SIG-M5 treated with dmso at 0.1 percent for 504 hours (cell line): ENCODE measurements around the gene FAF1.
A peak's percentile ranks its signal among the peaks of the same experiment; 100 is the strongest.
"Not testable (repeated sequence)": the region's sequence is repeated elsewhere in the genome, so short reads cannot be mapped to it uniquely, and the experiment has no call there.

ENCODE experiments used
- DNase-seq: peaks from one replicate; lab custom pipeline; 2025; ENCODE audit not compliant: unreplicated experiment; lab: John Stamatoyannopoulos, UW

Gene FAF1

DNA sequence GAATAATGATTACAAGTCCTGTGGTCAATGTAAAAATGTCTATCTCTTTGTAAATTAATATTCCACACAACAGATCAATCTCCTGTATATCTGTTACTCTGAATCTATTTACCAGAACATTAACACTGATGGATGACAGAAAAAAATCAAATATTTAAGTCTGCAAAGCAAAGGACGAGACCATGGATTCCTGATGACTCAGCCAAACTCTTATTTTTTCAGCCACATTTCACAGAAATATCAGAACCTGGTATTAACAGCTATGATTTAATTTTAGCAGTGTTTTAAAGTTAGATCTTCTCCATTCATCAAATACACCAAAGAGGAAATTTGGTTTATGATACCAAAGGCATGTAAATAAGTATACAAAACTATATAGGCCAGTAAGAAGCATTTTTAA lies 46.1 kb downstream of the FAF1 start:
- DNase-seq: no peak

DNA sequence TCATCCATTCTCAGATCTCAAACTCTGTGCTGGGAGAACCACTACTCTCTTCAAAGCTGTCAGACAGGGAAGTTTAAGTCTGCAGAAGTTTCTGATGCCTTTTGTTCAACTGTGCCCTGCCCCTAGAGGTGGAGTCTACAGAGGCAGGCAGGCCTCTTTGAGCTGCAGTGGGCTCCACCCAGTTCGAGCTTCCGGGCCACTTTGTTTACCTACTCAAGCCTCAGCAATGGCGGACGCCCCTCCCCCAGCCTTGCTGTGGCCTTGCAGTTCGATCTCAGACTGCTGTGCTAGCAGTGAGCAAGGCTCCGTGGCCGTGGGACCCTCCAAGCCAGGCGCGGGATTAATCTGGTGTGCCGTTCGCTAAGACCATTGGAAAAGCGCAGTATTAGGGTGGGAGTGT lies 49.7 kb downstream of the FAF1 start:
- DNase-seq: not testable (repeated sequence)

DNA sequence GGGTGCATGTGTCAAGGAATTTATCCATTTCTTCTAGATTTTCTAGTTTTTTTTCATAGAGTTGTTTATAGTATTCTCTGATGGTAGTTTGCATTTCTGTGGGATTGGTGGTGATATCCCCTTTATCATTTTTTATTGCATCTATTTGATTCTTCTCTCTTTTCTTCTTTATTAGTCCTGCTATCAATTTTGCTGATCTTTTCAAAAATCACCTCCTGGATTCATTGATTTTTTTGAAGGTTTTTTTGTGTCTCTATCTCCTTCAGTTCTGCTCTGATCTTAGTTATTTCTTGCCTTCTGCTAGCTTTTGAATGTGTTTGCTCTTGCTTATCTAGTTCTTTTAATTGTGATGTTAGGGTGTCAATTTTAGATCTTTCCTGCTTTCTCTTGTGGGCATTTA lies 52.5 kb downstream of the FAF1 start:
- not testable (repeated sequence) for DNase-seq

DNA sequence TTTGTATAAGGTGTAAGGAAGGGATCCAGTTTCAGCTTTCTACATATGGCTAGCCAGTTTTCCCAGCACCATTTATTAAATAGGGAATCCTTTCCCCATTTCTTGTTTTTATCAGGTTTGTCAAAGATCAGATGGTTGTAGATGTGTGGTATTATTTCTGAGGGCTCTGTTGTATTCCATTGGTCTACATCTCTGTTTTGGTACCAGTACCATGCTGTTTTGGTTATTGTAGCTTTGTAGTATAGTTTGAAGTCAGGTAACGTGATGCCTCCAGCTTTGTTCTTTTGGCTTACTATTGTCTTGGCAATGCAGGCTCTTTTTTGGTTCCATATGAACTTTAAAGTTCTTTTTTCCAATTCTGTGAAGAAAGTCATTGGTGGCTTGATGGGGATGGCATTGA lies 54.0 kb downstream of the FAF1 start:
- not testable (repeated sequence) for DNase-seq

DNA sequence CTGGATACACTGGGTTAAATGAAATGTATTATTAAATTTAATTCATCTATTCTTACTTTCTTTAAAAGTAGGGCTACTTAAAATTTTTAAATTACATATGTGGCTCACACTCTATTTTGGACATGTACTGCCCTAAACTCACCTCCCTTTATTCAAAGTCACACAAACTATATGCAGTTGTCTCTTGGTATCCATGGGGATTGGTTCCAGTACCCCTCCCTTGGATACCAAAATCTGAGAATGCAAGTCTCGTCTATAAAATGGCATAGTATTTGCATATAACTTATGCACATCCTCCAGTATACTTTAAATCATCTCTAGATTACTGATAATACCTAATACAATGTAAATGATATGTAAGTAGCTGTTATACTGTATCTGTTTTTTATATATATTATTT lies 57.6 kb downstream of the FAF1 start:
- no peak for DNase-seq

DNA sequence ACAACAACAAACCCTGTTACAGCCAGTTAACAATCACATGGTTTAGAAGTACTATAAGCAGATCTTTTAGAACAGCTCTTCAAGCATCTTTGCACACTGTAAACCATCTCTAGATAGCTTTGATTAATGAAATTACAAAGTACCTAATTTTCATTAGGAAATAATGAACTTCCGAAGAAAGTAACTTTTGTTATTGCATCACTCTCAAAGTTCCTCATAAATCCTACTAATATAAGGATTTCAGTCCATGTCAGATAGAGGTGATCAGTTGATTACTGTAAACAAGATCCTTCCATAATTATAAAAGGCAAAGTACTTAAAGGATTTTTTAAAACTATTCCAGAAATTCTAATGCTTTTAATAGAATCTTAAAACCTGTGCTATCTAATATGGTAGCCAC lies 58.2 kb downstream of the FAF1 start:
- no peak for DNase-seq

DNA sequence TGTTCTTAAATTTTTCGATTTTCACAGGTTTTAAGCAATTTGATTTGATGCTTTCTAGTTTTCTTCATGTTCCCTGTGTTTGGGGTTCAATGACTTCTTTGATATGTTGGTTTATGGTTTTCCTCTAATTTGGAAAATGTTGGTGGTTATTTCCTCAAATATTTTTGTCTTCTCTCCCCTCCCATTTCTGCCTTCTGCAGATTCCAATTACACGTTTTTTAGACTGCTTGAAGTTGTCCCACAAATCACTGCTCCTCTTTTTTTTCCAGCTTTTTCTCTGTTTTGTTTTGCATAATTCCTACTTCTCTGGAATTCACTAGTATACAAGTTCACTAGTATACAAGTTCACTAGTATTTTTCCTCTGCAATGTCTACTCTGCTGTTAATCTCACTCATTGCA lies 61.3 kb downstream of the FAF1 start:
- no peak for DNase-seq

DNA sequence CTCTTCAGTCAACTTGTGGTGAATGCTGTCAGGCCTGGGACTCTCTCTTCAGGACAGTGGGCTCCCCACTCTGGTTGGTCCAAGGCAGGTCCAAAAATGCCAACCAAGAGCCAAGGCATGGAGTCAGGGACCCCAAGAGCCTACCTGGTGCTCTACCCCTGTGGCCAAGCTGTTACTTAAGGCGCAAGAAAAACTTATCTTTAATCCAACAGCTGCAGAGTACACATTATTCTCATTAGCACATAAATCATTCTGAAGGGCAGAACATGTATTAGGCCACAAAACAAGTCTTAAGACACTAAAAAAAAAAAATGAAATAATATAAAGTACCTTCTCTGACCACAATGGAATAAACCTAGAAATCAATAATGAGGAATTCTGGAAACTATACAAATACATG lies 65.7 kb downstream of the FAF1 start:
- DNase-seq: no peak

DNA sequence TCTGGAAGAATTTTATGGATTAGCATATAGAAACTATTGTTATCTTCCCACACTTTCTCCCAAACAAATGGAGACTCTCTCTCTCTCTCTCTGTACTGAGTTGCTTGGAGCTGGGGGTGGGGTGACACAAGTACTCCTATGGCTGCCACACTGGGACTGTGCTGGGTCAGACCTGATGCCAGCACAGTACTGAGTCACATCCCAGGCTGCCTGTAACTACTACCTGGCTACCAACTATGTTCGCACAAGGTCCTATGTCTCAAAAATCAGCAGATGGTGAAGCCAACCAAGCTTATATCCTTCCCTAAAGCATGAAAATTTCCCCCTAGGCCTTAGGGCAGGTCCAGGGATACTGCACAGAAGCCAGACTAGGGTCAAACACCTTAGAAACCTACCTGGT lies 66.6 kb downstream of the FAF1 start:
- no peak for DNase-seq

DNA sequence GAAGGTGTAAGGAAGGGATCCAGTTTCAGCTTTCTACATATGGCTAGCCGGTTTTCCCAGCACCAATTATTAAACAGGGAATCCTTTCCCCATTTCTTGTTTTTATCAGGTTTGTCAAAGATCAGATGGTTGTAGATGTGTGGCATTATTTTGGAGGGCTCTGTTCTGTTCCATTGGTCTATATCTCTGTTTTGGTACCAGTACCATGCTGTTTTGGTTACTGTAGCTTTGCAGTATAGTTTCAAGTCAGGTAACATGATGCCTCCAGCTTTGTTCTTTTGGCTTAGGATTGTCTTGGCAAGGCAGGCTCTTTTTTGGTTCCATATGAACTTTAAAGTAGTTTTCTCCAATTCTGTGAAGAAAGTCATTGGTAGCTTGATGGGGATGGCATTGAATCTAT lies 72.5 kb downstream of the FAF1 start:
- DNase-seq: not testable (repeated sequence)

DNA sequence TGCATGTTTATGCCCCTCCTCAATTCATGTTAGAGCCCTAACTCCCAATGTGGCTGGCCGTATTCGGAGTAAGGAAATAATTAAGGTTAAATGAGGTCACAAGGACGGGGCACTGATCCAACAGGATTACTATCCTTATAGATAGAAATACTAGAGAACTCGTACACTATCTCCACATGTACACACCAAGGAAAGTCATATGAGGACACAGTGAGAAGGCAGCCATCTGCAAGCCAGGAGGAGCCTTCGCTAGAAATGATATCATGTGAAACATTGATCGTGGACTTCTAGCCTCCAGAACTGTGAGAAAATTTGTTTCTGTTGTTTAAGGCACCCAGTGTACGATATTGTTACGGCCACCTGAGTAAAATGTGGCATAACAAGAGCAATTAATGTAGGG lies 79.7 kb downstream of the FAF1 start:
- DNase-seq: no peak

DNA sequence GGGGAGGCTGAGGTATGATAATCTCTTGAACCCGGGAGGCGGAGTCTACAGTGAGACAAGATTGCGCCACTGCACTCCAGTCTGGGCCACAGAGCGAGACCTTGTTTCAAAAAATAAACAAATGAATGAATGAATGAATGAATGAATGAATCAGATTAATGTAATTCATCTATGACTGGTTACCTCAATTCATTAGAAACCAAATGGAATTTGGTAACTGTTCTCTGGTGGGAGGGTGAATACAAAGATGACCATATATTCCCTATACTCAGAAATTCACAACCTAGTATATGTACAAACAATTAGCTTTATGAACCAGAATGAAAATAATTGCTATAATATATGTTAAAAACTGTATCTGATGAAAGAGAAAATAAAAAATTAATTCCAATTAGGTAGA lies 80.9 kb downstream of the FAF1 start:
- DNase-seq: no peak

DNA sequence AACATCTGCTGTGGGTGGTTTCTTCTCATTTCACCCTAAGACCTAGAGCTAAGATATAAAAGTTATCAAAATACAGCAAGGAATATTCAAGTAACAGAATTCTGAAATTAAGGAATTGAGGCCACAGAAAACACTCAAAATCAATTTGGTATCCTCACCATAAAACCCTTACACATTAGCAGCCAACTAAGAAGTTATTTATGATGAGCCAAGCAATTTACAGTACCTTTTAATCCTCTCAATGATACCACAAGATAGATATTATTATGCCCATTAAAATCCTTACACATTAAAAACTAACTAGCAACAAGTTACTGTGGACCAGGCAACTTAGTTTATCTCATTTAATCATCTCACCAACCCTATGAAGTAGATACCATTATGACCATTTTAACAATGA lies 81.6 kb downstream of the FAF1 start:
- no peak for DNase-seq

DNA sequence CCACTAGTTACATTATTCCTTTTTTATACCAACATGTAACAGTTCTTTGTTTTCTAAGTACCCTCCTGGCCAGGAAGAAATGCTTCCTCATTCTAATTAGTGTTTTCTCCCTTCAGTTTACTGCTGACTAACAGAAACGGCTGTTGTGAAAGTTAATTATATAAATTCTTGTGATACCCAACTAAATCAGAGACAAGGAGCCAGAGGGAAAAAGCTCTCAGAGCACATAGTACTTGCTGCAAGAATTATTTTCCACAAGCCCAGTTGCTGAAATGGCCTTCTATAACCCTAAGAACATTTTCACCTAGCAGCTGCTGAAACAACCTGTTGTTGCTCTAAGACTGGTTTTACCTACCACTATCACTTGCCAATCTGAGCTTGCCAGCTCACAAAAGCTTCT lies 82.4 kb downstream of the FAF1 start:
- no peak for DNase-seq

DNA sequence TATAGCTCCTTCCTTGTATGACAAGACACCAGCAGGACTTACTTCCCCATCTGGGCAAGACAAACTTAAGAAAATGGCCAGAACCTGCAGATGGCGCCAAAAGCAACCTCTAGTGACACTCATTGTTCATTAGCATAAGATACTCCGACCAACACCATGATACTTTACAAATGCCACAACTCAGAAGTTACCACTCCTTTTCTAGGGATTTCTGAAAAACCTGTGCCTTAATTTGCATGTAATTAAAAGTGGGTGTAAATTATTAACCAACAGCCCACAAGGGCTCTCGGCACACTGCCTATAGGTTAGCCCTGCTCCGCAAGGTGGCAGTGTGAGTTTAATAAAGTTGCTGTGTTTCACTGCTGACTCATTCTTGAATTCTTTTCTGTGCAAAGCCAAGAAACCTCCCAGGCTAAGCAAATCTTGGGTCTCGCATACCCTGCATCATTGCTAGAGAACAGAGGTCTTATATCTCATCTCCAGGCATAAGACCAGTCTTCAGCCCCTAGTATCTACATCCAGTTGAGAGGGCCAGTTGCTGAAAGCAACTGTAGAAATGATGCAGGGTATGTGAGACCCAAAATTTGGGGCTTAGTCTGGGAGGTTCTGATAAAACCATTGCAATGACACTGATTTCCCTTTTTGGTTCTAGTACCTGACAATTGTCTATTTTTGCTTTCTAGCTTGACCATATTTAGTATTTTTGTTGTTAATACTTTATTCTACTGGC lies 86.4 kb downstream of the FAF1 start:
- peak; percentile 72 for DNase-seq

DNA sequence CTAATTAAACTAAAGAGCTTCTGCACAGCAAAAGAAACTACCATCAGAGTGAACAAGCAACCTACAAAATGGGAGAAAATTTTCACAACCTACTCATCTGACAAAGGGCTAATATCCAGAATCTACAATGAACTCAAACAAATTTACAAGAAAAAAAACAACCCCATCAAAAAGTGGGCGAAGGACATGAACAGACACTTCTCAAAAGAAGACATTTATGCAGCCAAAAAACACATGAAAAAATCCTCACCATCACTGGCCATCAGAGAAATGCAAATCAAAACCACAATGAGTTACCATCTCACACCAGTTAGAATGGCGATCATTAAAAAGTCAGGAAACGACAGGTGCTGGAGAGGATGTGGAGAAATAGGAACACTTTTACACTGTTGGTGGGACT lies 95.2 kb downstream of the FAF1 start:
- not testable (repeated sequence) for DNase-seq

DNA sequence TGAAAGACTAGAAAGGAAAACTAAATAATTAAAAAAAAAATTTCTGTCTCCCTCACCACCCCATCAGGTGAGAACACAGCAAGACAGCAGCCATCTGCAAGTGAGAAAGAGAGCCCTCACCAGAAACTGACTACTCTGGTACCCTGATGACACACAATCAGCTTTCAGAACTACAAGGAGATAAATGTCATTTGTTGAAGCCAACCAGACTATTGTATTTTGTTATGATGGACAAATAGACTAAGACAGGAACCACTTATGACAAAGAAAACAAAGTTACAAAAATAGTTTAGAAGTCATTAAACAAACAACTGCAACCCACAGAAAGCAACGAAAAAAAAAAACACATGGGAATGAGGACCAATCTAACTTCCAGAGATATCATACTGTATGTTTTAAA lies 98.3 kb downstream of the FAF1 start:
- DNase-seq: no peak

DNA sequence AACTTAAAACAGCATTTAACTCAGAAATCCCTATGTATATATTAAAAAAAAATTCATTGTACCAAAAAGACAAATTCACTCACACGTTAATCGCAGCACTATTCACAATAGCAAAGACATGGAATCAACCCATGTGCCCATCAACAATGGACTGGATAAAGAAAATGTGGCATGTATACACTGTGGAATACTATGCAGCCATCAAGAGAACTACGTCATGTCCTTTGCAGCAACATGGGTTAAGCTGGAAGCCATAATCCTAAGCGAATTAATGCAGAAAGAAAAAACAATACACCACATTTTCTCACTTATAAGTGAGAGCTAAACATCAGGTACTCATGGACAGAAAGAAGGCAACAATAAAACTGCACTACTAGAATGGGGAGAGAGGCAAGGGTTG lies 99.4 kb downstream of the FAF1 start:
- DNase-seq: no peak

DNA sequence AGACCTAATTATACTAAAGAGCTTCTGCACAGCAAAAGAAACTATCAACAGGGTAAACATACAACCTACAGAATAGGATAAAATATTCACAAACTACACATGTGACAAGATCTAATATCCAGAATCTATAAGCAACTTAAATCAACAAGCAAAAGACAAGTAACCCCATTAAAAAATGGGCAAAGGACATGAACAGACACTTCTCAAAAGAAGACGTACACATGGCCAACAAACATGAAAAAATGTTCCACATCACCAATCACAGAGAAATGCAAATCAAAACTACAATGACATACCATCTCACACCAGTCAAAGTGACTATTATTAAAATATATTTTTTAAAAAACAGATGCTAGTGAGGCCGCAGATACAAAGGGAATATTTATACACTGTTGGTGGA lies 99.8 kb downstream of the FAF1 start:
- DNase-seq: no peak

DNA sequence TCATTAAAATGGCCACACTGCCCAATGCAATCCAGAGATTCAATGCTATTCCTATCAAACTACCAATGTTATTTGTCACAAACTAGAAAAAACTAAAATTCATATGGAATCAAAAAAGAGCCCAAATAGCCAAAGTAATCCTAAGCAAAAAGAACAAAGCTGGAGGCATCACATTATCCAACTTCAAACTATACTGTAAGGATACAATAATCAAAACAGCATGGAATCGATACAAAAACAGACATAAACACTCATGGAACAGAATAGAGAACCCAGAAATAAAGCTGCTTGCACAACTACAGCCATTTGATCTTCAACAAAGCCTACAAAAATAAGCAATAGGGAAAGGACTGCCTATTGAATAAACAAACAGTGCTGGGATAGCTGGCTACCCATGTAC lies 100.4 kb downstream of the FAF1 start:
- DNase-seq: no peak

DNA sequence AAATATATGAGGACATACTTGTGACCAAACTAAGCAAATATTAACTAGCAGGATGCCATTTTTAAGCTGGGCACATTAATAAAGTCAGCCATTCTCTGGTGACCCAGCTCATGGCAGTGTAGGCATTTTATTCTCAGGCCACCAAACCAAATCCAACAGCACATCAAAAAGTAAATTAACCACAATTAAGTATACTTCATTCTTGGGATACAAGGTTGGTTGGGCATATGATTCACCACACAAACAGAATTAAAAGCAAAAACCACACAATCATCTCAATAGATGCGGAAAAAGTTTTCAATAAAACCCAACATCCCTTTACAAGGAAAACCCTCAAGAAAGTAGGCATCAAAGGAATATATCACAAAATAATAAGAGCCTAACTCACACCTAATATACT lies 101.3 kb downstream of the FAF1 start:
- DNase-seq: no peak

DNA sequence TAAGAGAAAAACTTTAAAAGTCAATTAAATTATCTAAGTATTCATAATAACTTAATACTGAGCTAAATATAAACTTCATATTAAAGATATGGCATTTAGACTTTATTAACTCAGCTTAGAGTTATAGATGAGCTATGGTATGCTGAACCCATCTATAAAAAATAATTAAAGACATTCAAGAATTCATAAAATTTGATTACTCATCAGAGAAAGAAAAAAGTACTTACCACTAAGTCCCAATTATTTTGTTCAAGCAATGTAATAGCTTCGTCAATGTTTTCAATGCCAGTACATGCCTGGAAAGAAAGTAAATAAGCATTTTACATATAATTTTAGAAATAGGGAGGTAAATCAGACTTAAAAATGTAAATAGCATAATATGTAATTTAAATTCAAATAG lies 102.4 kb downstream of the FAF1 start:
- DNase-seq: no peak

DNA sequence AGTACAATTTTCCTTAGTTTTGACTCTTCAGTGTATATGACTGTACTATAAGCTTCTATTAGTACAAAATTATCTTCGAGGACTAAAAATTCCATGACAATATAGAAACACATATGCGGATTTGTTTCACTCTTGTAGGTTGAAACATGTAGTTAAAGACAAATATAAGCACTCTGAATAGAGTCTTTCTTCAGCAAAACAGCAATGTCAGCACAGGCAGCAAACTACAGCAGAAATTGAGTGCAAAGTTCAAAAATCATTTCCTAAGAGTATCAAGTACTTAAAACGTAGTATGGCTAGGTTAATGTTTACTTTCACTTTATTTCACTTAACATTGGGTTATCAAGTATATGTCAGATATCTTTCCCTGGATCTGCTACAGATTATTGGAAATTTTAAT lies 106.7 kb downstream of the FAF1 start:
- no peak for DNase-seq

DNA sequence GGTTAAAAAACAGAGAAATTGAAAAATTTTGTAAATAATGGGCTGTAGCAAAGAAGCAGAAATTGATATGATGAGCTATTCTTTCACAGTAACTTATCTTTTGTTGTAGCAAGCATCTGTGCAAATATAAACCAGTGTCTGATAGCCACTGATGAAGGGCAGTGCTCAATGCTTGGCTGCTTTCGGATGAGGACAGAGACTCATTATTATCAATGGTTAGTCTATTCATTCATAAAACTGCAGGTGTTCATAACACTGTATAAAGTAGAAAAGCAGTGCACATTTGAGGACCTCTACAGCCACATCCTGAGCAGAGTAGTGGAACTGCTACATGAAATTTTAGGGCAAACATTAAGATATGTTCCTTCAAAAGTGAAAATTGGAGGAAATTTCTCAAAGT lies 107.2 kb downstream of the FAF1 start:
- no peak for DNase-seq
